22Rv1 (cell line): ENCODE measurements around the gene GFOD2.

Experiments used
- H3K27ac ChIP-seq: fragments of 450-650 bp; 2 replicates; pipeline ENCODE4 v1.5.1; 2017
- ZFX ChIP-seq: fragments of 450-650 bp; IDR thresholded peaks from 2 replicates; pipeline ENCODE4 v1.6.1; 2017; ENCODE audit warnings: antibody characterized with exemption, borderline replicate concordance
- TF ChIP-seq, protein P1 (sequence below): fragments of 450-650 bp; IDR thresholded peaks from 2 replicates; pipeline ENCODE4 v1.5.1; 2017; ENCODE audit warnings: mild to moderate bottlenecking

Gene GFOD2

DNA sequence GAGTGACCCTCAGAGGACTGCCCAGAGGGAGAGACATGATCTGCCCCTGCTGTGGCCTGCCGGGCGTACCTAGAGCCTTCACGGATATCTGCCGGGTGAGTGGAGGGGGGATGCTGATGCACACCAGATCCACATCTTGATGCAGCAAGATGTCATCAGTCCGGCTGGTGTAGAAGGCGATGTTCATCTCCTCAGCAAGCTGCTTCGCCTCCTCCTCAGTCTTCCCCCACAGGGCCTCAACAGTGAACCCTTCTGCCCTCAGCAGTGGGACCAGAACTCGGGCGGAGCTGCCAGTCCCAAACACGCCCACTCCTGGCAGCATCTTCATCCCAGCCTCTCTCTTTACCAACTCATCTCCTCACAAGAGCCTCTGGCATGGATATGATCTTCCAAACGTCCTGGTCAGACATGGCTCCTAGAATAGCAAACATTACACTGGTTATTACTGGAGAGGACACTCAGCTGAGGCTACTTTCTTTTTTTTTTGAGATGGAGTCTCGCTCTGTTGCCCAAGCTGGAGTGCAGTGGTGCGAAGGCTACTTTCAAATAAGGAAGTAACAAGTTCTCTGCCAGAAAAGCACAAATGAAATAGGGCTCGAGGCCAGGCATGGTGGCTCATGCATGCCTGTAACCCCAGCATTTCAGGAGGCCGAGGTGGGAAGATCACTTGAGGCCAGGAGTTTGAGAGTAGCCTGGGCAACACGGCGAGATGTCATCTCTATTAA is 33.6 kb downstream of the GFOD2 start:
- 0 out of 2 replicates have a peak overlapping the region, but pooled peaks have one; percentile 26 for H3K27ac ChIP-seq
- no peak for TF ChIP-seq ZFX
- TF ChIP-seq, protein P1, sequence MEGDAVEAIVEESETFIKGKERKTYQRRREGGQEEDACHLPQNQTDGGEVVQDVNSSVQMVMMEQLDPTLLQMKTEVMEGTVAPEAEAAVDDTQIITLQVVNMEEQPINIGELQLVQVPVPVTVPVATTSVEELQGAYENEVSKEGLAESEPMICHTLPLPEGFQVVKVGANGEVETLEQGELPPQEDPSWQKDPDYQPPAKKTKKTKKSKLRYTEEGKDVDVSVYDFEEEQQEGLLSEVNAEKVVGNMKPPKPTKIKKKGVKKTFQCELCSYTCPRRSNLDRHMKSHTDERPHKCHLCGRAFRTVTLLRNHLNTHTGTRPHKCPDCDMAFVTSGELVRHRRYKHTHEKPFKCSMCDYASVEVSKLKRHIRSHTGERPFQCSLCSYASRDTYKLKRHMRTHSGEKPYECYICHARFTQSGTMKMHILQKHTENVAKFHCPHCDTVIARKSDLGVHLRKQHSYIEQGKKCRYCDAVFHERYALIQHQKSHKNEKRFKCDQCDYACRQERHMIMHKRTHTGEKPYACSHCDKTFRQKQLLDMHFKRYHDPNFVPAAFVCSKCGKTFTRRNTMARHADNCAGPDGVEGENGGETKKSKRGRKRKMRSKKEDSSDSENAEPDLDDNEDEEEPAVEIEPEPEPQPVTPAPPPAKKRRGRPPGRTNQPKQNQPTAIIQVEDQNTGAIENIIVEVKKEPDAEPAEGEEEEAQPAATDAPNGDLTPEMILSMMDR: no peak

DNA sequence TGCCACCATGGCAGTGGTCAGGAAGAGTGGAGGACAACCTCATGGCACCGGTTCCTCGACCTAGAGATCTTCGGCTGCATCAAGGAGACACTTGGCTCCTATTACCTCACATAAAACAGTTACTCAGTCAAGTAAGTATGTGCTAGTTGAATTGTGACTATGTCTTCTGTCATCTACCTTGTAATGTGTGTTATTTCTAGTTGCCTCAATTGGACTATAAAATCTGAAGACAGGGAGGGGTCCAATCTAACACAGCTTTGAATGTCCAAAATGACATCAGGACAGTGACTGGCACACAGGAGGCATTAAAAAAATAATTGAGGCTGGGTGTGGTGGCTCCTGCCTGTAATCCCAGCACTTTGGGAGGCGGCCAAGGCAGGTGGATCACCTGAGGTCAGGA is 35.3 kb downstream of the GFOD2 start:
- TF ChIP-seq ZFX: no peak
- TF ChIP-seq, protein P1: no peak
- H3K27ac ChIP-seq: no peak overlapping the region

DNA sequence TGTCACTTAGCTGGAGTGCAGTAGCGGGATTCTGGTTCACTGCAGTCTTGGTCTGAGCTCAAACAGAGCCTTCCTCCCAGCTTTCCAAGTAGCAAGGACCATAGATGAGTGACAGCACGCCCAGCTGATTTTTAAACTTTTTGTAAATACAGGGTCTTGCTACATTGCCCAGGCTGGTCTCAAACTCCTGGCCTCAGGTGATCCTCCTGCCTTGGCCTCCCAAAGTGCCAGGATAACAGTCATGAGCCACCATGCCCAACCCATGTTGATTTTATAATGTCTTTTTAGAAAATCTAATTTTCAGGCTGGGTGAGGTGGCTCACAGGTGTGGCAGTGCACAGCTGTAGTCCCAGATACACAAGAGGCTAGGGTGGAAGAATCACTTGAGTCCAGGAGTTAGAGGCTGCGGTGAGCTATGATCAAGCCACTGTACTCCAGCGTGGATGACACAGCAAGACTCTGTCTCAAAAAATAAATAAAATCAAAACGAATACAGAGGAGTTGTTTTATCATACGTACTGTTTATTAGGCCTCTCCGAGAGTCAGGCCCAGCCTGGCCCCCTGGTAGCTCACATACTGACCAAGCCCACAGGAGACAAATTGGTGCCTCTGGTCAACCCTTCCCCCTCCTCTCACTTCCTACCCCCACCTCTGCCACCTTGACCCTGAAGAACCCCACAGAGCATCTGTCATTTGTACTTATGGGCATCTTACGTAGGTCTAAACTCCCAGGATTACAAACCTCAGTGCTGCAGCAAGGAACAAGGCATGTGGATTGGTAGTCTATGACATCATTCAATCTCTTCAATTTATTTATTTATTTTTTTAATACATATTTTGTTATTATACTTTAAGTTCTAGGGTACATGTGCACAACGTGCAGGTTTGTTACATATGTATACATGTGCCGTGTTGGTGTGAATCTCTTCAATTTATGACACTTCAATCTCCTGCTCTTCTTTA is 38.9 kb downstream of the GFOD2 start:
- TF ChIP-seq, protein P1: no peak
- no peak for TF ChIP-seq ZFX
- no peak overlapping the region for H3K27ac ChIP-seq

DNA sequence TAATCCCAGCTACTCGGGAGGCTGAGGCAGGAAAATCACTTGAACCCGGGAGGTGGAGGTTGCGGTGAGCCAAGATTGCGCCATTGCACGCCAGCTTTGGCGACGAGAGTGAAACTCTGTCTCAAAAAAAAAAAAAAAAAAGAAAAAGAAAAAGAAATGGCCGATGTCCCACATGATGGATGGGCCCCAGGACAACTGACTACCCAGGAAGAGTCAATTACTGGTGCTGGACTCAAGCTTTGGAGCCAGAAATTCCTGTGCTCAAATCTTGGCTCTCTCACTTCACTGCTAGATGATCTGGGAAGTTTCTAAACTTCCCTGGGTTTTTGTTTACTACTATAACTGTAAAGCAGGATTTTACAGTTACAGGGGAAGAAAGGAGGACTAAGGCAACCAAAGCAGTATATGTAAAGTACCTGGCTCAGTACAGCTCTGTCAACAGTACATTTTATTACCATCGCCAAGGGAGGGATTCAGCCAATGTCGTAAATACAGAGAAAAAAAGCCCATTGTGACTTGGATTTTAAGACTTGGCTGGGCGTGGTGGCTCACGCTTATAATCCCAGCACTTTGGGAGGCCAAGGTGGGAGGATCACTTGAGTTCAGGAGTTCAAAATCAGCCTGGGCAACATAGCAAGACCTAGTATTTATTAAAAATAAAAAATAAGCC is 40.6 kb downstream of the GFOD2 start:
- H3K27ac ChIP-seq: peak overlapping the region; percentile 37
- no peak for TF ChIP-seq ZFX
- TF ChIP-seq, protein P1: no peak

DNA sequence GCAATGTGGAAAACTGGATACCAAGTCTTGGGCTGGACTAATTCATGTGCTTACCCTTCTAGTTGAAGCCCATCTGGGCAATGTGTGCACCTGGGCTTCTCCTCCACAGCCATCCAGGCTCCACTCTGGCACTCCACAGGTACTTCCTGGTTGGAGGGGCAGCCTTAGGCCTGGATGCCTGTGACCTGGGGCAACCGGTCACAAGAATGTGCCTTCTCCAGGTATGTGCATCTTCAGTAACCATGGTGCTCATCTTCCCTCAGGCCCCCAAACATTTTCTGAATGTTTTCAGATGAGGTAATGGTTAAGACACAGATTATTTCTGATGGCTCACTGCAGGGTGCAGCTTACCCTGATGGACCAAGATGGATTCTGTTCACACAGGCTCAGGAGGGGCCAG is 41.4 kb downstream of the GFOD2 start:
- TF ChIP-seq, protein P1: no peak
- no peak for TF ChIP-seq ZFX
- H3K27ac ChIP-seq: peak overlapping the region; percentile 37

DNA sequence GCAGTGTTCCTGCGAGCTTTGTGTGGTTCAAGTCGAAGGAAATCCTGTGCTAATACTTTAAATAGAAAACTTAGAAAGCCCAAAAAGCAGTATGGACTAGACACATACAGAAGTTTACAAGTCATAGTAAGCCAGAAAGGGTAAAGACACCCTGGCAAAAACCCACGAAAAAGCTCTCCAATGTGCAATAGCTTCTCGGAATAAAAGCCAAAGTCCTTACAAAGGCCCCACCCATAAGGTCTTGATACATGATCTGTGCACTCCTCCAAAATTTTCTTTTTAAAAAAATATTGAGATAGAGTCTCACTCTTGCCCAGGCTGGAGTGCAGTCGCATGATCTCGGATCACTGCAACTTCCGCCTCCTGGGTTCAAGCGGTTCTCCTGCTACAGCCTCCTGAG is 42.2 kb downstream of the GFOD2 start:
- TF ChIP-seq, protein P1: no peak
- no peak for TF ChIP-seq ZFX
- H3K27ac ChIP-seq: peak overlapping the region; percentile 37; the same call in 1 of the 2 replicates
